Measurements from ENCODE around the gene WIPI1. TPM values are rescaled to one million over a fixed set of nuclear protein-coding genes. Genes with fewer than 3 reads are reported as not detected.

Gene WIPI1
- total RNA-seq, 2 experiments from 2014 or later: 34.4 to 43.5 TPM

- Histone ChIP-seq H3K4me1 (ENCODE audit: insufficient read depth, low read length, poor library complexity, severe bottlenecking) (no peaks in the 10 kb centered on the region), H3K4me2 (ENCODE audit: low read length) (no peak overlapping the region), H3K79me2 (ENCODE audit: insufficient read depth, low read depth, low read length) (no peaks in the 10 kb centered on the region), H3K27ac (ENCODE audit: low read depth, low read length, poor library complexity, severe bottlenecking) (no peak overlapping the region), H3K9me3 (ENCODE audit: low read length) (no peaks in the 10 kb centered on the region), H3K4me3 (ENCODE audit: low read depth, low read length, poor library complexity, severe bottlenecking) (no peak overlapping the region), H2AFZ (ENCODE audit: low read length) (no peak overlapping the region), H3K36me3 (ENCODE audit: insufficient read depth, low read length) (no peaks in the 10 kb centered on the region), H4K20me1 (ENCODE audit: insufficient read depth, low read length) (no peaks in the 10 kb centered on the region), H3K9me2 (ENCODE audit: insufficient read depth, low read length) (no peaks in the 10 kb centered on the region)
- intact Hi-C loops (cut with micrococcal nuclease; ENCODE audit: unreplicated experiment): no loop called here
- ChIA-PET CTCF (ENCODE audit: unreplicated experiment) (no interaction called here), POLR2A (interaction anchor here (1.2 kb wide), 2 partner anchors 30 to 122 kb away, joined by 5 read pairs; no protein-coding TSS in a partner anchor)
- DNase-seq (ENCODE audit: low spot score): no peak
- TF ChIP-seq, protein P1, sequence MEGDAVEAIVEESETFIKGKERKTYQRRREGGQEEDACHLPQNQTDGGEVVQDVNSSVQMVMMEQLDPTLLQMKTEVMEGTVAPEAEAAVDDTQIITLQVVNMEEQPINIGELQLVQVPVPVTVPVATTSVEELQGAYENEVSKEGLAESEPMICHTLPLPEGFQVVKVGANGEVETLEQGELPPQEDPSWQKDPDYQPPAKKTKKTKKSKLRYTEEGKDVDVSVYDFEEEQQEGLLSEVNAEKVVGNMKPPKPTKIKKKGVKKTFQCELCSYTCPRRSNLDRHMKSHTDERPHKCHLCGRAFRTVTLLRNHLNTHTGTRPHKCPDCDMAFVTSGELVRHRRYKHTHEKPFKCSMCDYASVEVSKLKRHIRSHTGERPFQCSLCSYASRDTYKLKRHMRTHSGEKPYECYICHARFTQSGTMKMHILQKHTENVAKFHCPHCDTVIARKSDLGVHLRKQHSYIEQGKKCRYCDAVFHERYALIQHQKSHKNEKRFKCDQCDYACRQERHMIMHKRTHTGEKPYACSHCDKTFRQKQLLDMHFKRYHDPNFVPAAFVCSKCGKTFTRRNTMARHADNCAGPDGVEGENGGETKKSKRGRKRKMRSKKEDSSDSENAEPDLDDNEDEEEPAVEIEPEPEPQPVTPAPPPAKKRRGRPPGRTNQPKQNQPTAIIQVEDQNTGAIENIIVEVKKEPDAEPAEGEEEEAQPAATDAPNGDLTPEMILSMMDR (conservative IDR thresholded peaks at IDR 0.05; ENCODE audit: low read length): no peak
- TF ChIP-seq EZH2phosphoT487 (IDR thresholded peaks at IDR 0.05; ENCODE audit: borderline replicate concordance, low read depth, low read length): no peak
- BruUV-seq (replicated peaks): no TSS peak
Observed at GRCh38 chr17:68379692-68380677, 77.3 kb downstream of the WIPI1 start.

DNA sequence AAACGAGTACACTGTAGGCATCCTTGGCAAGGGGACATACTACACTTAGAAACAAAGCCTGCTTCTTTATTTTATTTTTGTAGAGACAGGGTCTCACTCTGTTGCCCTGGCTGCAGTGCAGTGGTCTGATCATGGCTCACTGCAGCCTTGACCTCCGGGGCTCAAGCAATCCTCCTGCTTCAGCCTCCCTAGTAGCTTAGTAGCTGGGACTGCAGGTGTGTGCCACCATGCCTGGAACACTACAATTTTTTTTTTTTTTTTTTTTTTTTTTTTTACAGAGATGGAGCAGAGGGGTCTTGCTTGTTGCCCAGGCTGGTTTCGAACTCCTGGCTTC lies 78.2 kb downstream of the WIPI1 start:
- intact Hi-C loops (cut with micrococcal nuclease; ENCODE audit: unreplicated experiment): no loop called here
- no peak for DNase-seq (ENCODE audit: low spot score)
- Histone ChIP-seq H3K9me3 (ENCODE audit: low read length) (no peaks in the 10 kb centered on the region), H3K36me3 (ENCODE audit: insufficient read depth, low read length) (no peaks in the 10 kb centered on the region), H4K20me1 (ENCODE audit: insufficient read depth, low read length) (no peaks in the 10 kb centered on the region), H3K79me2 (ENCODE audit: insufficient read depth, low read depth, low read length) (no peaks in the 10 kb centered on the region), H3K4me3 (ENCODE audit: low read depth, low read length, poor library complexity, severe bottlenecking) (no peak overlapping the region), H3K4me2 (ENCODE audit: low read length) (no peak overlapping the region), H2AFZ (ENCODE audit: low read length) (no peak overlapping the region), H3K27ac (ENCODE audit: low read depth, low read length, poor library complexity, severe bottlenecking) (no peak overlapping the region), H3K4me1 (ENCODE audit: insufficient read depth, low read length, poor library complexity, severe bottlenecking) (no peaks in the 10 kb centered on the region), H3K9me2 (ENCODE audit: insufficient read depth, low read length) (no peaks in the 10 kb centered on the region)
- BruUV-seq (replicated peaks): no TSS peak
- POLR2A ChIA-PET: interaction anchor here (1.2 kb wide), 1 partner anchor 29 kb away, joined by 5 read pairs; no protein-coding TSS in a partner anchor
- TF ChIP-seq, protein P1 (conservative IDR thresholded peaks at IDR 0.05; ENCODE audit: low read length): no peak
- TF ChIP-seq EZH2phosphoT487 (IDR thresholded peaks at IDR 0.05; ENCODE audit: borderline replicate concordance, low read depth, low read length): no peak
- CTCF ChIA-PET (ENCODE audit: unreplicated experiment): no interaction called here

Measured in OCI-LY7 (cell line).